ENCODE results near the gene FOXI2. TPM values are rescaled to one million over a fixed set of nuclear protein-coding genes. Genes with fewer than 3 reads are reported as not detected.

Gene FOXI2
- under 1 TPM in 2 of 4 donors, not detected in 2; 0.59 to 0.87 TPM for total RNA-seq

DNA sequence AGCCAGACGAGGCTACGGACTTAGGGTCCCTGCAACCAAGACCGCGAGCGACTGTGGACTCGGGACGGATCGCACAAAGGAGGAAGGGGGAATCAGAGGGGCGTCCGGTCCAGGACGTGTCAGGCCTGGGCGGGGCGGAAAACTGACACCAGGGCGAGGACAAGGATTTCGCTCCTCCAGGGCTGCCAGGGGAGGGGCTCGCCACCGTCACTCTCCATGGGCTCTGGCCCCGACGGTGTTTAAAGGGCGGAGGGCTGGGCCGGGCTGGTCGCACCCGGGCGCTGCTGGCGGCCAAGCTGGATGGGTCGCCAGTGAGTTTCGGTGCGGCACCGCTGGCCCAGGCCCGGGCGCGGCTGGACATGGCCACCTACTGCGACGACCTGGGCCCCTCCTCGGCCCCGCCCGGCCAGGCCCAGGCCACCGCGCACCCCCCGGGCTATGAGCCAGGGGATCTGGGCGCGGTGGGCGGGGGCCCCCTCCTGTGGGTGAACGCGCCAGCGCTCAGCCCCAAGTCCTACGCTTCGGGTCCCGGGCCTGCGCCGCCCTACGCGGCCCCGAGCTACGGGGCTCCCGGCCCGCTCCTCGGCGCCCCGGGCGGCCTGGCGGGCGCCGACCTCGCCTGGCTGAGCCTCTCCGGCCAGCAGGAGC, at the start of gene FOXI2:
Gene FOXI2 (plus strand): TSS at position 271 of the 648 bp plus-strand sequence. CDS start 89 bp downstream, at position 360.
- DNase-seq (ENCODE audit: low spot score in 2 of 2), result no peak
- Histone ChIP-seq H3K4me1 (peaks cover 0 to 32% (median 0%) of the 10 kb centered on the region in 4 donors), H3K27me3 (peaks cover 0 to 65% of the 10 kb centered on the region in 2 donors), H3K27ac (peak within 1 kb of the TSS in 1 of 4 donors; percentile 44), H3K36me3 (no peaks in the 10 kb centered on the region), H3K4me3 (peak within 1 kb of the TSS in 2 of 4 donors; percentile 1 to 38), H3K9me3 (no peaks in the 10 kb centered on the region)
- TF ChIP-seq EP300 (IDR thresholded peaks at IDR 0.05) (no peak), POLR2A (IDR thresholded peaks at IDR 0.05) (no peak)
- TF ChIP-seq, protein P1, sequence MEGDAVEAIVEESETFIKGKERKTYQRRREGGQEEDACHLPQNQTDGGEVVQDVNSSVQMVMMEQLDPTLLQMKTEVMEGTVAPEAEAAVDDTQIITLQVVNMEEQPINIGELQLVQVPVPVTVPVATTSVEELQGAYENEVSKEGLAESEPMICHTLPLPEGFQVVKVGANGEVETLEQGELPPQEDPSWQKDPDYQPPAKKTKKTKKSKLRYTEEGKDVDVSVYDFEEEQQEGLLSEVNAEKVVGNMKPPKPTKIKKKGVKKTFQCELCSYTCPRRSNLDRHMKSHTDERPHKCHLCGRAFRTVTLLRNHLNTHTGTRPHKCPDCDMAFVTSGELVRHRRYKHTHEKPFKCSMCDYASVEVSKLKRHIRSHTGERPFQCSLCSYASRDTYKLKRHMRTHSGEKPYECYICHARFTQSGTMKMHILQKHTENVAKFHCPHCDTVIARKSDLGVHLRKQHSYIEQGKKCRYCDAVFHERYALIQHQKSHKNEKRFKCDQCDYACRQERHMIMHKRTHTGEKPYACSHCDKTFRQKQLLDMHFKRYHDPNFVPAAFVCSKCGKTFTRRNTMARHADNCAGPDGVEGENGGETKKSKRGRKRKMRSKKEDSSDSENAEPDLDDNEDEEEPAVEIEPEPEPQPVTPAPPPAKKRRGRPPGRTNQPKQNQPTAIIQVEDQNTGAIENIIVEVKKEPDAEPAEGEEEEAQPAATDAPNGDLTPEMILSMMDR (IDR thresholded peaks at IDR 0.05), result no peak
- 2 to 3% methylated on average over 11 to 58 of the region's 66 CpGs for WGBS, 2 donors

DNA sequence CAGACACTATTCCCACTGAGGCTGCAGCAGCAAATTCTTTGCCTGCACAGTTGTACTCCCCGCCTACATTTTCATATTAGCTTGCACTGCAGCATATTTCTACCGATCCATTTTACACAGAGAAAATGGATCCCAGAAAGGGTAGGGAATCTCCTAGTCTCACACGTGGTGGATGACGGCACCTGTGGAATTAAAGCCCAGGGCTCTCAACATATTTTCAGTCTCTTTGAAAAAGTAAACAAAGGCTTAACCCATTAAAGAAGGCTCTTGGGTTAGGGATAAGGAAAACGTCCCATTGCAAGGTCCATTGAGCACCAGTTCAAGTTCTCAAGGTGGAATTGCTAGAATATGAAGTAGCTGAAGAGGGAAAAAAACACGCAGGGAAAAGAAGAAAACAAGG, 49.4 kb upstream of the FOXI2 start:
- Histone ChIP-seq H3K9me3 (no peaks in the 10 kb centered on the region), H3K27ac (no peak overlapping the region), H3K36me3 (no peaks in the 10 kb centered on the region), H3K4me1 (no peaks in the 10 kb centered on the region), H3K27me3 (no peaks in the 10 kb centered on the region), H3K4me3 (no peak overlapping the region)
- WGBS, 2 donors, result 51% methylated on average over 6 of the region's 6 CpGs
- DNase-seq (ENCODE audit: low spot score in 2 of 2), result no peak
- TF ChIP-seq, protein P1 (IDR thresholded peaks at IDR 0.05), result no peak
- TF ChIP-seq EP300 (IDR thresholded peaks at IDR 0.05) (no peak), POLR2A (IDR thresholded peaks at IDR 0.05) (no peak)

DNA sequence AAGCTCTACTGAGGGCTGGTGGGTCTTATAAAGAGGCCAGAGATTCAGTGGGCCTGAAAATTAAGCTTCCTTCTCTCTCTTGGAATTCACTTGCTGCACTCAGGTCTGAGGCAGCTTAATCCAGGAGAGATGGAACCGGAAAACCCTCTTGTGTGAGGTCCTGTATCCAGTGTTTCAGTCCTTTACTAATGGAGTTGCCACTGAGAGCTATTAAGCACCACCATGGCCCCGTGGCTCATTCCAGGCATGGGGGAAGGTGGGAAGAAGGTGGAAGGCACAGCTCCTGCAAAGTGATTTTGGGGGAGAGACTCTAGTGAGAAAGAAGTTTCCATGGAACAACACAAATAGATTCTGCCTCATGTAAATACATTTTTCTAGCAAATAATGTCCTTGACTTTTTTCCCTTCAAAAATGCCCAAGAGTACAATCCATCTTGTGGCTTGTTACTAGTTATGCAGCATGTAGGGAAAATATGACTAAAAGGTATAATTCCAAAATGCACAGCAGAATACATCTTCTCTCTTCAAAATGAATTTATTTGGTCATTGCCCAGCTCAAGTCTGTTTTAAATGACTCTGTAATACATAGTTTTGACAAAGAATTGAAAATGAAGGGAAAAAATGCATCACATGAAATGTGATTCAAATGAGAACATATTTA, 46.7 kb upstream of the FOXI2 start:
- TF ChIP-seq, protein P1 (IDR thresholded peaks at IDR 0.05), result no peak
- no peak for TF ChIP-seq POLR2A (IDR thresholded peaks at IDR 0.05)
- no peak for TF ChIP-seq EP300 (IDR thresholded peaks at IDR 0.05)
- Histone ChIP-seq H3K4me3 (no peak overlapping the region), H3K4me1 (no peaks in the 10 kb centered on the region), H3K27ac (no peak overlapping the region), H3K9me3 (no peaks in the 10 kb centered on the region), H3K36me3 (no peaks in the 10 kb centered on the region), H3K27me3 (no peaks in the 10 kb centered on the region)
- WGBS, 2 donors, result 71 to 82% methylated on average over 2 of the region's 2 CpGs
- no peak for DNase-seq (ENCODE audit: low spot score in 2 of 2)

DNA sequence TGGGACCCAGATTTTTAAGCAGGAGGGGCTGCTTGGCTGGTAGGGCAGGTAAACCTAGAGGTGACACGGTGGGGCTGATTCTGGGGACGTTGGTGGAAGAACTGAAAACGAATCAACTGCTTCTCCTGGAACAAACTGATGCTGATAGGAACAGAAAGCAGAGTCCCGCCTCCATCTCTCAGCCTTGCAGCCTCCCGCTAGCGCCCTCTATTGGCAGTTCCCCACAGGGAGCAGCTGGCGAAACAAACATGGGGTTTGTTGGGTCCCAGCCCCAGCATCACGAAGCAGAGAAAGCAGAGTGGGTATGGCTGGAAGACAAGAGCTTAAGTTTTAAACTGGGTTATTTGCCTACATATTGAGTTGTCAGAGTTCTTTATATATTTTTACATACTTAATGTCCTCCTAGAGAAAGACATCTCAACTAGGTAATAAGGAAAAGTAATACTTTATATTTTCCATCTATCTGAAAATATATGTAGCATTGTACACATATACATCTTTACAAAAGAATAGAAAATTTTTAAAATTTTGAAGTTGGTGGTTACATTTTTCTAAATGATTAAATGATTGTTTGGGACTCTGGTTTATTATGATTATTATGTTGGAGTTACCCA, 42.3 kb upstream of the FOXI2 start:
- no peaks in the 10 kb centered on the region for H3K9me3 ChIP-seq
- WGBS, 2 donors, result 48 to 49% methylated on average over 8 of the region's 8 CpGs
- H3K4me3 ChIP-seq, result no peak overlapping the region
- TF ChIP-seq EP300 (IDR thresholded peaks at IDR 0.05) (no peak), POLR2A (IDR thresholded peaks at IDR 0.05) (no peak)
- TF ChIP-seq, protein P1 (IDR thresholded peaks at IDR 0.05), result no peak
- no peak overlapping the region for H3K27ac ChIP-seq
- no peaks in the 10 kb centered on the region for H3K36me3 ChIP-seq
- H3K27me3 ChIP-seq, result no peaks in the 10 kb centered on the region
- no peaks in the 10 kb centered on the region for H3K4me1 ChIP-seq
- no peak for DNase-seq (ENCODE audit: low spot score in 2 of 2)

DNA sequence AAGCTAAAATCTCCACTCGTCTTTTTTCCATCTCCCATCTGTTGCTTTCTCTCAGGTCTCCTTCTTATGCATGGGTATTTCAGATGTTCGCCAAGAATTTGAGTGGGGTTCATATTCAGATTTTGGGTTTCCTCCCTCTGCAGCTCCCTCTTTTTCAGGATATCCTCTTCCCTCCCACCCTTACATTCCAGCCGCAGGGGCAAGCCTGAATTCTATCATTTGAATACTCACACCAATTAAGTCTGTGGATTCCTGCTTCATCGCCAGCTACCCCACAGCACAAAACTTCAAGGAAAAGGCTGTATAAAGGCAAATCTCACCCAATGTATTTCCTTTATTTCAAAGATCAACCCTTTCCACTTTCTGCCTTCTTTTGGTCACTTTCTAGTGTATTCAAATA, 41.6 kb upstream of the FOXI2 start:
- no peak for TF ChIP-seq EP300 (IDR thresholded peaks at IDR 0.05)
- TF ChIP-seq, protein P1 (IDR thresholded peaks at IDR 0.05), result no peak
- no peak for TF ChIP-seq POLR2A (IDR thresholded peaks at IDR 0.05)
- Histone ChIP-seq H3K4me1 (no peaks in the 10 kb centered on the region), H3K9me3 (no peaks in the 10 kb centered on the region), H3K4me3 (no peak overlapping the region), H3K27me3 (no peaks in the 10 kb centered on the region), H3K27ac (no peak overlapping the region), H3K36me3 (no peaks in the 10 kb centered on the region)
- WGBS, 2 donors, result 48 to 54% methylated on average over 4 of the region's 4 CpGs
- DNase-seq (ENCODE audit: low spot score in 2 of 2), result no peak

All from tibial nerve (tissue), 4 donors.